Midbrain (tissue), 1 donor: Measurements from ENCODE around the gene ZMIZ1.

Source experiments
- DNase-seq: peaks from one replicate; lab custom pipeline; 2025; lab: John Stamatoyannopoulos, UW

The ZMIZ1 gene

GRCh38 chr10:79308016-79308415, 239.2 kb downstream of the ZMIZ1 start:
- DNase-seq = no peak

- DNase-seq = no peak
Observed at GRCh38 chr10:79308969-79309665, 240.4 kb downstream of the ZMIZ1 start.

- DNase-seq = peak; percentile 25
Observed at GRCh38 chr10:79310200-79310865, 241.6 kb downstream of the ZMIZ1 start.

- no peak for DNase-seq
Observed at GRCh38 chr10:79310911-79311573, 242.3 kb downstream of the ZMIZ1 start.

- peak; percentile 46 for DNase-seq
Observed at GRCh38 chr10:79311581-79312407, 243.0 kb downstream of the ZMIZ1 start.

GRCh38 chr10:79312601-79313187, 243.9 kb downstream of the ZMIZ1 start:
- DNase-seq = no peak

- DNase-seq = no peak
Observed at GRCh38 chr10:79313320-79313719, 244.6 kb downstream of the ZMIZ1 start.

- no peak for DNase-seq
Observed at GRCh38 chr10:79313911-79314439, 245.2 kb downstream of the ZMIZ1 start.

GRCh38 chr10:79314761-79315601, 246.2 kb downstream of the ZMIZ1 start:
- no peak for DNase-seq

GRCh38 chr10:79315602-79315920, 246.8 kb downstream of the ZMIZ1 start:
- DNase-seq = no peak

DNA sequence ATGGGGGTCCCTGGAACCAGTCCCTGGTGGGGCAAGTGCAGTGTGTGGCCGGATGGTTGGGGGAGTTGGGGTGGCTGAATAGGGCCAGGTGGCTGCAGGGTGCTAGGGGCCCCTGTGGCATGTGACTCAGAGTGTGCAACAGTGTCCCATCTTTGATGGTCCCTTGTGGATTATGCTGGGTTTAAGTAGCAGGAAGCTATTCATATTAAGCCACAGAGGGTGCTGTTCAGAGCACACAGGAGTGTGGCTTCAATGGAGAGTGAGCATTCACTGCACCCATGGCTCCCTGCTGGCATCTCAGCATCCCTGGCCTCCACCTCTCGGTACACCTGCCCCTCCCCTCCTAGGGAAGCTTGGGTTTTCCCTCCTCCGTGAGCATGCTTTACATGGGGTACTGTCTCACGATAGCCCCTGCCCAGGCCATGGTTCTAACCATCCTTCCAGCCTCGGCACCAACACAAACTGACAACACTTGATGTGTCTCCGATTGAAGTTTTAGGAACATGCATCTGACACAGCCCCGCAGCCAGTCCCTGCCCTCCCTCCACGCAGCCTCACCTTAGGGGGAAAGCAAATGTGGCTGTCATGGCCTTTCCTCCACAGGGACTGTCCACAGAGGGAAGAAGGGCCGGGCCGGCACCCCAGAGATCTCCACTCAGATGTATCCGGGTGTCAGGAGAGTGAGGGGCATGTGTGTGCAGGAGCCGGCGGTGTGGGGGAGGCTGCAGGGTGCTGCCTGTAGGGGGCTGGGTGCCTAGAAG, 248.1 kb downstream of the ZMIZ1 start:
- DNase-seq = no peak

GRCh38 chr10:79318369-79318768, 249.6 kb downstream of the ZMIZ1 start:
- no peak for DNase-seq

- DNase-seq = no peak
Observed at GRCh38 chr10:79319115-79319771, 250.5 kb downstream of the ZMIZ1 start.

- no peak for DNase-seq
Observed at GRCh38 chr10:79320316-79320715, 251.6 kb downstream of the ZMIZ1 start.

DNA sequence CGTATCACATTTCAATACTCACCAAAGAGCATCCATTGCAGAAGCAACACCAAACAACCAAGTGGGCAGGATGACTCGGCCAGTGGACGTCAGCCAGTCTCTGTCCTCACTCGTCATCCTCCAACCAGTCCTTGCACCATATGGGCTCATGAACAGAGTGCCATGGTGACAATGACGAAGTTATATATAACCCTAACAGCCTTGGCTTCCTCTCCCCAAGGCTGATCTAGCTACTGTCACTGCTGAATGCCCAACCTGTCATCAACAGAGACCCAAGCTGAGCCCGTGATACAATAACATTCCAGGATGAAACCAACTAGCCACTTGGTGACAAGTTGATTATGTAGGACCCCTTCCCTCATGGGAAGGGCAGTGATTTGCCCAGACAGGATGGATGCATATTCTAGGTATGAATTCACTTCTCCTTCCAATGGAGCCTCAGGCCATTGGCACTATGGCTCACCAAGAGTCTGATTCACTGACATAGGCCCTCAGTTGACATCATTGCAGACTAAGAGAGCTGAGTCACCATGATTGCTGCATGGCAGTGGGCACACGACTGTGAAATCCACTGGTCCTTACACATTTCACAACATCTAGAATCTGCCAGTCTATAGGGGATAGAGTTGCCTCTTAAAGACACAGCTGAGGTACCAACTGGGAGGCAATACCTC, 252.2 kb downstream of the ZMIZ1 start:
- DNase-seq = no peak

- DNase-seq = no peak
Observed at GRCh38 chr10:79321494-79321882, 252.7 kb downstream of the ZMIZ1 start.

DNA sequence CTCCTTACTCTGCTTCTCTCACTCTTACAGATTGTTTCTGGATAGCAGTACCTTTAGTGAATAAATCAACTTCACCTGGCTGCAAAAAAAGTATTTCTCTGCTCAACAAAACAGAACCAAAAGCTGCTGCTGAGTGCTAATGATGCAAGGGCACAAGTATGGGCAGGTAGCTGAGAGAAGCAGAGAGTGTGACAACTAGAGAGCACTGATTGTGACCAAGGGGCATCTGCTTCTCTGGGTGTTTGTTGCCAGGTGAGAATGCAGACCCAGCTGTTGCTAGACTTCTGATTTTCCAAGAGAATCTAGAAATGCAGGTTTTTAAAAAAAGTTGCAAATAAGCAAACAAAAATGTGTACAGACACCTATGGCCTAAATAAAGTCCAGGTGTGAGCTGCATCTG, 253.2 kb downstream of the ZMIZ1 start:
- no peak for DNase-seq

GRCh38 chr10:79322616-79323543, 254.1 kb downstream of the ZMIZ1 start:
- peak; percentile 9 for DNase-seq
